Activated T-cell treated with anti-CD3 and anti-CD28 coated beads, Interleukin-2, amount 50 U/mL, for 72 hours (primary cell): ENCODE results near the gene KDM4C. TPM values are rescaled to one million over a fixed set of nuclear protein-coding genes. Genes with fewer than 3 reads are reported as not detected.

Experiments
- ATAC-seq, 2 donors: fragments of 150-1000 bp; cut with Tn5 transposase; replicated peaks in 1 of 2; 2 replicates each; pipeline ENCODE4 v1.10.0; 2021; ENCODE audit warnings: moderate library complexity in 2 of 2, mild to moderate bottlenecking in 1 of 2
- DNase-seq, 2 donors: peaks; one replicate each; pipeline ENCODE4 v3.0.0; 2021 to 2022; ENCODE audit warnings: mixed read lengths in 1 of 2
- H3K27ac Mint-ChIP-seq: one replicate; pipeline ENCODE4 v1.8.0; 2022; ENCODE audit warnings: mild to moderate bottlenecking, moderate library complexity, mixed read lengths
- H3K27me3 Mint-ChIP-seq: one replicate; pipeline ENCODE4 v1.8.0; 2022; ENCODE audit warnings: low read depth, mixed read lengths
- H3K36me3 Mint-ChIP-seq, 2 donors: one replicate each; pipeline ENCODE4 v1.8.0; 2022; ENCODE audit warnings: mixed read lengths in 2 of 2, mild to moderate bottlenecking in 1 of 2; ENCODE audit not compliant: insufficient read depth in 2 of 2
- H3K4me1 Mint-ChIP-seq: one replicate; pipeline ENCODE4 v1.8.0; 2022; ENCODE audit warnings: low read depth, mixed read lengths
- H3K4me3 Mint-ChIP-seq, 2 donors: one replicate each; pipeline ENCODE4 v1.8.0; 2022; ENCODE audit warnings: mild to moderate bottlenecking in 2 of 2, mixed read lengths in 2 of 2, moderate library complexity in 2 of 2
- H3K9me3 Mint-ChIP-seq, 2 donors: one replicate each; pipeline ENCODE4 v1.8.0; 2022; ENCODE audit warnings: mixed read lengths in 2 of 2
- total RNA-seq, 2 donors: library from RNA; stranded (reverse); gene quantifications; one replicate each; pipeline ENCODE4 v1.2.3, GENCODE V29; 2022

The KDM4C gene
- total RNA-seq, 2 donors from 2014 or later, result 42.9 to 46.7 TPM

DNA sequence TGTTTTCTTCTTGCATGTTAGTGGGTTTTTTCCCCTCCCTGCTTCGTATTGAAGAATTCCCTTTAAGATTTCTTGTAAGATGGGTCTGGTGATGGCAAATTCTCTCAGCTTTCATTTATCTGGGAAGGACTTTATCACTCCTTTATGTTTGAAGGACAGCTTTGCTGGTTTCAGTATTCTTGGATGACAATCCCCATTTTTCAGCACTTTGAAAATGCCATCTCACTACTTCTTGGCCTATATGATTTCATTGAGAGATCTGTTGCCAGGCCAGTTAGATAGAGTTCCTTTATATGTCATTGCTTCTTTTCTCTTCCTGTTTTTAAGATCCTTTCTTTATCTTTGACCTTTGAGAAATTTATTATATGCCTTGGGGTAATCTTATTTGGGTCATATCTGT, 106.3 kb downstream of the KDM4C start:
- peaks cover 12 to 30% of the 10 kb centered on the region in 2 donors for H3K36me3 Mint-ChIP-seq
- no peak for DNase-seq
- H3K4me1 Mint-ChIP-seq, result peaks cover 19% of the 10 kb centered on the region
- no peaks in the 10 kb centered on the region for H3K27me3 Mint-ChIP-seq
- no peak overlapping the region for H3K4me3 Mint-ChIP-seq
- H3K27ac Mint-ChIP-seq, result no peak overlapping the region
- no peak for ATAC-seq
- peaks cover 0 to 8% of the 10 kb centered on the region in 2 donors for H3K9me3 Mint-ChIP-seq

DNA sequence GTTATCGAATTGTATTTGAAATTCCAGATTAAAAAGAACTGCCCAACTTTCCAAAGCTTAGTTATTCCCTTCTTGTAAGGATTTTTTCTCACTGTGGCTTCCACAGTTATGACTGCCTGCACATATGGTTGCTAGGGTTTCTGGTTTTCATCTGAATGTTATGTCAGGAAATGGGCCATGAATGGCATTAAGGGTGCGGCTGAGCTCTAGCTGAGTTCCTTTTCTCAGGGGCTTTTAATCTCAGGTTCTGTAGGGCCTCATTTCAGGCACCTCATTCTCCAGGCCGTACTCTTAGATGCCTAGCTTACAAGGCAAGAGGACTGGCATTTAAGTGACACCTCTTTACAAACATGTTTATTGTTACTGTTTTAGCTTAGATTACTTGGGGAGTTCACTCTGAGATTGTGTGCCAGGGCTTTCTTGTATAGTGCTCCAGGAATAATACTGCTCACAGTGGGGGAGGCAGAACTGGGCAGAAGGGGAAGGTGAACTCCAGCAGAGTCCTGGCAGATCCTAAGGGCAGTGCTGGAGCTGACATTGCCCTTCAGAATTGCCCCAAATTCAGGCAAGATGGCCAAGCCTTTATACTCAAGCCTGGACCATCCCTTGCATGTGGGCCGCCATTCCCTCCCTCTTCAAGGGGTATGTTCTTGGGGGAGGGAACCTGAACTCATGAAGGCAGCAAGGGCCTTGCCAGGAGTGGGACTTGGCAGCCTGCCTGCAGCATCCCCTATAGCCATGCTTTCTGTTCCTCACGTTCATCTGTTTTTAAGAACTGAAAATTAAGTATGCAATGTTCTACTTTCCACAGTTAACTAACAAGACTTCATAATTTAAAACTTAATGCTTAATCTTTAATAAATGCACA, 111.5 kb downstream of the KDM4C start:
- Mint-ChIP-seq H3K27ac (no peak overlapping the region), H3K4me3 (no peak overlapping the region), H3K9me3 (peaks cover 0 to 8% of the 10 kb centered on the region in 2 donors), H3K27me3 (no peaks in the 10 kb centered on the region), H3K4me1 (peaks cover 46% of the 10 kb centered on the region), H3K36me3 (peaks cover 10 to 20% of the 10 kb centered on the region in 2 donors)
- ATAC-seq (no peak), DNase-seq (no peak)

DNA sequence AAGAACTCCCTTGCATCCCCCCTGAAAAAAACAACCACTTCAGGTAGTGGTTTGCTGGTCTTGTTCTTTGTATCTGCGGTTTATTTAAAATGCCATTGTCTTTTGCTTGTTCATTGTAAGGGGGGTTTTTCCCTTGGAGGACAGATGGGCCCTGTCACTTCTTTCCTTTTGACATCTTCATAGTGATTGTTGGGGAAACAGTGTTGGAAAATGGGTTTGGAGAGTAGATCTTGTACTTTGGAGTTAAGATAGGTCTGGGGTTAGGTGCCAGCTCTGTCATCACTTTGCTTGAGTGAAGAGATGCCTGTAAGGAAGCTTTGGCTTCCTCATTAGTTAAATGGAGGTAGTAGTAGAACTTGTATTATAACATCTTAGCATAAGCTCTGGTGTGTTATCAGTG, 112.4 kb downstream of the KDM4C start:
- peaks cover 54% of the 10 kb centered on the region for H3K4me1 Mint-ChIP-seq
- H3K4me3 Mint-ChIP-seq, result no peak overlapping the region
- ATAC-seq (peak in 1 of 2 donors; percentile 33), DNase-seq (no peak)
- peaks cover 0 to 3% of the 10 kb centered on the region in 2 donors for H3K9me3 Mint-ChIP-seq
- peaks cover 6 to 19% of the 10 kb centered on the region in 2 donors for H3K36me3 Mint-ChIP-seq
- H3K27ac Mint-ChIP-seq, result peak overlapping the region; percentile 14
- no peaks in the 10 kb centered on the region for H3K27me3 Mint-ChIP-seq

DNA sequence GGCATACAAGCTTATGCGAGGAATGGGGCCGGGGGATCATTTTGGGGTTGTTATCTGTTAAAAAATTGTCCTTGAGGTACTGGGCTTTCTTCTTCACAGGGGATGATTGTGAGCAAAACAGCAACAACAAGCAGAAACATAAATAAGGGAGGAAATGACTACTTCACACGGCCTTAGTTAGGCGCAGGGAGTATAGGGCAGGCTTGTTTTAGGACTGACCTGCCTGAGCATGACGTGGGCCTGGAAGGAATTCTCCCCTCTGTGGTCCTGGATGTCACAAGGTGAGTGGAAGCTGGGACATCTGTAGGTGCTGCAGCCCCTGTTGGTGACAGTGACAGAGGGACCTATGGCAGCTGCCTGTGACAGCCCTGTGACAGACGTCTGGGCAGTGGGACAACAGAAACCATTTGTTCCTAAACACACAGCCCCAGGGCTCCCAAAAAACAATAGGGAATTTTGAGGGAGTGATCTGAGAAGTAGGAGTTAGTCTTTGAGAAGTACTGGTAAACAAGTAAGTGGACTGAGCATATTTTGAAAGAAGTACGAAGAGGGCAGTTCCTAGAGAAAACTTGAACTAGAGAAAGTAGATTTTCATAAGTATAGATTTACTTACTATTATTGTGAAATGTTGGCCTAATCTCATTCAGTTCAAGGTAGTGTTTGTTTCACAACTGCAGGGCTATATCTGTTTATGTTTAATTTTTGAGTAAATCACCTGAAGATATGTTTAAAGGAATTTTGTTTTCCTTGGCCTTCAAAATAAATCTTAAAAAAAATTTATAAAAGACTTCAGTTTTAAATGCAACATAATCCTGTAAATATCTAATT, 113.1 kb downstream of the KDM4C start:
- peaks cover 3 to 15% of the 10 kb centered on the region in 2 donors for H3K36me3 Mint-ChIP-seq
- peaks cover 61% of the 10 kb centered on the region for H3K4me1 Mint-ChIP-seq
- ATAC-seq (no peak), DNase-seq (no peak)
- H3K27ac Mint-ChIP-seq, result no peak overlapping the region
- no peak overlapping the region for H3K4me3 Mint-ChIP-seq
- no peaks in the 10 kb centered on the region for H3K9me3 Mint-ChIP-seq
- no peaks in the 10 kb centered on the region for H3K27me3 Mint-ChIP-seq

DNA sequence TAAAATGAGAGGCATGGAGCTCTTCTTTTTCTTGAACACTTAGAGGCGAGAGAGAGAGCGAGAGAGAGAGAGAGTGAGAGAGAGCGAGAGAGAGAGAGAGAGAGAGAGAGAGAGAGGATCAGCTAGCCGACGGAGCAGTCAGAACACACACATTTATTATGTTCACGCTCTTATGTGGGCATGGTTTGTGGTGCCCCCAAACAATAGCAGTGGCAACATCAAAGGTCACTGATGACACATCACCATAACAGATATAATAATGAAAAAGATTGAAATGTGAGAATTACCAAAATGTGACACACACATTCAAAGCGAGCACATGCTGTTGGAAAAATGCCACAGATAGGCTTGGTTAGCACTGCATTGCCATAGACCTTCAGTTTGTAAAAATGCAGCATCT, 116.1 kb downstream of the KDM4C start:
- ATAC-seq, result peak; percentile 89 to 90
- Mint-ChIP-seq H3K27me3 (no peaks in the 10 kb centered on the region), H3K27ac (peak overlapping the region; percentile 93), H3K4me1 (peaks cover 53% of the 10 kb centered on the region), H3K36me3 (peaks cover 4 to 6% of the 10 kb centered on the region in 2 donors), H3K9me3 (no peaks in the 10 kb centered on the region), H3K4me3 (peak overlapping the region in 1 of 2 donors; percentile 62)
- peak; percentile 13 to 44 for DNase-seq

DNA sequence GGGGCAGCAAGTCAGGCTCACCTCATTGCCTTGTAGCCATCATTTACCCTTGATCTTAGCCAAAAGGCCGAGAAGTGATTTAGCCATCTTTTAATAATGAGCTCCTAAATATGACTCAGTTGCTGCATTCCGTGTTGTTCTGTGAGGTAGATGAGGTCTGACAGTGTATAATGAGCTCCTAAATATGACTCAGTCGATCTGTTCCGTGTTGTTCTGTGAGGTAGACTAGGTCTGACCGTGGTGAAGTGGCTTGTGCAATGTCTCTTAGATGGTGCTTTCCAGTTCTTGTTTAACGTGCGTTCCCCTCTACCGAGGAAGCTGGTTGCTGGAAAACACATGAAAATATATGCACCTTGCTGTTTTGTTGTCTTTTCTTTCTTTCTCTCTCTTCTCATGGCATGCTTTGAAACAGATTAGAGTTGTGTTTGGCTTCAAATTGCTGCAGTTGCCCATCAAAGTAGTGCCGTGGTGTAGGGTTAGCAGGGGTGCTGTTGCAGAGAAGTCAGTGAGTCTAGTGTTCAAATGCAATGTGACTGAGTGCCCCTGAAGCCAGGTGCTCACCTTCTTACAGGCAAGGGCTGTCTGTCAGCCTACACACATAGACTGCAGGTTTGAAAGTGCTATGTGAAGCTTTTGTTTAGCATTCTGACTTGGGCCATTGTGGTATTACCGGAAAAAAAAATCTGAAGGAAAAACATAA, 118.6 kb downstream of the KDM4C start:
- Mint-ChIP-seq H3K27me3 (no peaks in the 10 kb centered on the region), H3K36me3 (peaks cover 3 to 4% of the 10 kb centered on the region in 2 donors), H3K4me3 (no peak overlapping the region), H3K27ac (no peak overlapping the region), H3K9me3 (no peaks in the 10 kb centered on the region), H3K4me1 (peaks cover 35% of the 10 kb centered on the region)
- DNase-seq (no peak), ATAC-seq (no peak)

DNA sequence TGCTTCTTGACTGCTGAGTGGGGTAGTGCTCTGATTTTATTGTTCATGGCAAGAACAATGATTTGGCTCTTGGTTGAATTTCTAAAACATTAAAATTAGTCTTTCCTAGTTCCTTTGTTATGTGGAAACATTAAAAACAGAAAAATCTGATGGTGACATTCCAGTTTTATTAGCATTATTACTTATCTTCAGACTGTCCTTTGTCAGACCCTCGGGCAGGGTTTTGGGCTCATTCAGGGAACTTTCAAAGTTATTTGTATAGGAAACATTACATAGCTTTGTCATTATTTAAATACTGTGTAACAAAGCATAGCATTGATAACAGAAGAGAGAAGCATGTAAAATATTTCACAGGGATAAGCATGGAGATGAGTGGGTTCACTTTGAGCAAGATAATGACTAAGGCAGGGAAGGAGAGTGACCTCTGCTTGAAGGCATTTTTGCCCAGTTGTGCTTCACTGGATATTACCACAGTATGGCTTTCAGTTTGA, 119.9 kb downstream of the KDM4C start:
- Mint-ChIP-seq H3K27me3 (no peaks in the 10 kb centered on the region), H3K27ac (peak overlapping the region; percentile 59), H3K36me3 (peaks cover 1 to 4% of the 10 kb centered on the region in 2 donors), H3K9me3 (no peaks in the 10 kb centered on the region), H3K4me1 (peaks cover 35% of the 10 kb centered on the region), H3K4me3 (no peak overlapping the region)
- ATAC-seq (no peak), DNase-seq (no peak)

DNA sequence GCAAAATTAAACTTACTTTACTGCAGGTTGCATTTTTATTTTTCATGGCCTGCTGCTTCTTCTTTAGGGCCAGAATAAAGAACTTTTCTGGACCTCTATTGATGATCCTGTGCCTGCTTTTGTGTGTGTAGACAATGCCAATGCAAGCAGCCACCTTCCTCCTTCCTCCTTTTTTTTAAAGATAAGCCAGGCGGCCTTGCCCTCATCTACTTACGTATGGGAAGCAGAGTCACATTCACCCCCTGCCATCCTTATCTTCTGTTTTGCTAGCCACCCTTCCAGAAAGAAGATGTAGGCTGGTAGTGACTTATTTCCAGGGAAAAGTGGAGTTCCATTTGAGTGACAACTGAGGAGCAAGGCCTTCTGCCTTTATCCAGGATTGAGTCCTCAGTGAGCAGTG, 122.9 kb downstream of the KDM4C start:
- Mint-ChIP-seq H3K27ac (no peak overlapping the region), H3K4me3 (no peak overlapping the region), H3K9me3 (no peaks in the 10 kb centered on the region), H3K4me1 (peaks cover 11% of the 10 kb centered on the region), H3K27me3 (no peaks in the 10 kb centered on the region), H3K36me3 (peaks cover 1% of the 10 kb centered on the region in 2 donors)
- ATAC-seq (no peak), DNase-seq (no peak)

DNA sequence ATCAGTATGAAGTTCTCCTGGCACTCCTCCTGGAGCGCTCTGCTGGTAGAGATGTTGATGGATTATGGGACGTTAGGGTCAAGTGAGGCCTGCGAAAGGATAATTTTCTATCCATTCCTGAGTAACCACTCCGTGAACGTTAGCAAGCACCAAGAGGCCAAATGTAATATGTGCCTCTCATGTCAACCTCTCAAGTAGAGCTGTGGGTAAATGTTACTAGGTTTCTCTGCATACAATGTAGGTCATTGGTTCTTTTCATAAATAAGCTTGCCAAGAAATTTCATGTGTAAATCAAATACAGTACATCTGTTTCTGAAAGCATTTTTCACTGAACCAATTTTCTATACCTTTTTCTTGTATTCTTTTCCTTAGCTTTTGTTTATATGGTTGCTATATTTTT, 126.3 kb downstream of the KDM4C start:
- Mint-ChIP-seq H3K27me3 (no peaks in the 10 kb centered on the region), H3K27ac (no peak overlapping the region), H3K9me3 (no peaks in the 10 kb centered on the region), H3K4me1 (no peaks in the 10 kb centered on the region), H3K4me3 (no peak overlapping the region), H3K36me3 (peaks cover 0 to 7% of the 10 kb centered on the region in 2 donors)
- DNase-seq (no peak), ATAC-seq (no peak)

DNA sequence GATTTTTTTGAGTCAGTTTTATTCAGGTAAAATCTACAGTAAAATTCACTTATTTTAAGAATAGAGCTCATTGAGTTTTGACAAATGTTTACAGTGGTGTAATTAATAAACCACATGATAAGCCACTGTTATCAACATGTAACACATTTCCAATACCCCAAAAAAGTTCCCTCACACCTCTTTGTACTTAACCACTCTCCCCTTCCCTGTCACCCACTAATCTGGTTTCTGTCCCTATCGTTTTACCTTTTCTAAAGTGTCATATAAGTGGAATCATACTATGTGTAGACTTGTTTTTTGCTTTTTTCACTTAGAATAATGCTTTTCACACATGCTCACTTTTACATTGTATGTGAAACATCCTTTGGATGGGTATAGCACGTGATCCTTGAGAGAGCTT, 127.2 kb downstream of the KDM4C start:
- DNase-seq, result no peak
- Mint-ChIP-seq H3K27me3 (no peaks in the 10 kb centered on the region), H3K4me3 (no peak overlapping the region), H3K27ac (no peak overlapping the region), H3K9me3 (no peaks in the 10 kb centered on the region), H3K4me1 (no peaks in the 10 kb centered on the region), H3K36me3 (peaks cover 0 to 13% of the 10 kb centered on the region in 2 donors)
- ATAC-seq, result no peak

DNA sequence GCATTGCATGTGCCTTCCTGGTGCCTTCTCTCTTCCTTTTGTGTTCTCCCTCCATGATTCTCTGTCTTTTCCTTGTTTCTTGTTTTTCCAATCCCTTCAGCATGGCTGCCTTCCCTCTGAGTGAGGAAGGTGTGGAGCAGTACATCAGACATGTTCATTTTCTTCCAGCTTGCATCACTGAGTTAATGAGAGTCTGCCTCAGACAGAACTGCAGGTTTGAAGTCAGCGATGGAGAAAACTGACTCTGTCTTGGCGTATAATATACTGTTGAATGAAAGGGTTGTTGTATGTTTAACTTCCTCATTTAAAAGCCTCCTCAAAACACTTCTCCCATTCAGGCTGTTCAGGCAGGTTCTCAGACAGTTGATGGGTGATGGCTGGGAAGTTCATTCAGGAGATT, 129.3 kb downstream of the KDM4C start:
- DNase-seq (no peak), ATAC-seq (no peak)
- H3K4me3 Mint-ChIP-seq, result no peak overlapping the region
- no peak overlapping the region for H3K27ac Mint-ChIP-seq
- peaks cover 6% of the 10 kb centered on the region for H3K4me1 Mint-ChIP-seq
- H3K9me3 Mint-ChIP-seq, result no peaks in the 10 kb centered on the region
- H3K27me3 Mint-ChIP-seq, result no peaks in the 10 kb centered on the region
- H3K36me3 Mint-ChIP-seq, result peaks cover 0 to 12% of the 10 kb centered on the region in 2 donors

DNA sequence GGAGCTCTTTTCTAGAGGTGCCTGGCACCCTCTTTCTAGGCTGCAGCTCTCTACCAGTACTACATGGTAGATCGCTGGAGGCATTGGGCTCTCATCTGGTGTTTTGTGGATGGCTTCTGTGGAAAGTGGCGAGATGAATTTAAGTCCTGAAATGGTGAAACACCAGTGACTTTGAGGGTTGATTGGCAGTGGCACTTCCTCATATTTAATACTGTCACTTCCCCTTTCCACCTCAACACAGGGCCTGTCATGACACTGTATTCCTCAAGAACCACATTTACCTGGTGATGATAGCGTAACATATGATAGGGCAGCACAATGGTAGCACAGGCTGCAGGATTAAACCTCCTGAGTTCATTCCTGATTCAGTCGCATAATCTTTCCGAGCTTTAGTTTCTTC, 132.1 kb downstream of the KDM4C start:
- no peak overlapping the region for H3K27ac Mint-ChIP-seq
- H3K27me3 Mint-ChIP-seq, result no peaks in the 10 kb centered on the region
- no peak overlapping the region for H3K4me3 Mint-ChIP-seq
- DNase-seq (no peak), ATAC-seq (no peak)
- peaks cover 0 to 16% of the 10 kb centered on the region in 2 donors for H3K36me3 Mint-ChIP-seq
- peaks cover 22% of the 10 kb centered on the region for H3K4me1 Mint-ChIP-seq
- no peaks in the 10 kb centered on the region for H3K9me3 Mint-ChIP-seq
